ENCODE results near the gene KIAA0319L. TPM values are rescaled to one million over a fixed set of nuclear protein-coding genes. Genes with fewer than 3 reads are reported as not detected.

Gene KIAA0319L
- total and polyA plus RNA-seq, 8 donors: 13.1 to 146 (median 39.1) TPM

DNA sequence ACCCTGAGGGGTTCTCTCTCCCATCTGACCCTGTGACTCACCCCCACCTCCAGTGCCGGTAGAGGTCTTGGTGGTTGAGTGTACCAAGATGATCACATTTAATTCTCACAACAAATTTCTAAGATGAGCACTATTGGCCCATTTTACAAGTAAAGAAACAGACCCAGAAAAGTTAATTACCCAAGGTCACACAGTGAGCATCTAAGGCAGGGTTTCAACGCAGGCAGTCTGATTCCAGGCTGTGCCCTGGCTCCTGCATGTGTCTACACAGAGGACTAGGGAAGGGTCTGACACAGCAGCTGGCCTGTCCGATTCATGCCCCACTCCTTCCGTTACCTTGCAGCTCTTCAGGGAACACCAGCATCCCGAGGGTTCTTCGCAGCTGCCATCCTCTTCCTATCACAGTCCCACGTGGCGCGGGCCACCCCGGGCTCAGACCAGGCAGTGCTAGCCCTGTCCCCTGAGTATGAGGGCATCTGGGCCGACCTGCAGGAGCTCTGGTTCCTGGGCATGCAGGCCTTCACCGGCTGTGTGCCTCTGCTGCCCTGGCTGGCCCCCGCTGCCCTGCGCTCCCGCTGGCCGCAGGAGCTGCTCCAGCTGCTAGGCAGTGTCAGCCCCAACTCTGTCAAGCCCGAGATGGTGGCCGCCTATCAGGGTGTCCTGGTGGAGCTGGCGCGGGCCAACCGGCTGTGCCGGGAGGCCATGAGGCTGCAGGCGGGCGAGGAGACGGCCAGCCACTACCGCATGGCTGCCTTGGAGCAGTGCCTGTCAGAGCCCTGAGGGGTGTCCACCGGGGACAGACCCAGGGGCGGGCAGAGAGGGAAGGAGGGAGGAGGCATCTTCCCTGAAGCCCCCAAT lies 7.9 kb upstream of the KIAA0319L start:
- no peak for DNase-seq
- TF ChIP-seq CTCF (IDR thresholded peaks at IDR 0.05): peak in 1 of 7 experiments; percentile 12
- TF ChIP-seq EP300 (IDR thresholded peaks at IDR 0.05): no peak
- TF ChIP-seq POLR2A (IDR thresholded peaks at IDR 0.05): no peak
- no peak for TF ChIP-seq POLR2AphosphoS5 (IDR thresholded peaks at IDR 0.05)
- peaks cover 0 to 10% (median 0%) of the 10 kb centered on the region in 3 donors for H3K27me3 ChIP-seq
- H3K9me3 ChIP-seq: no peaks in the 10 kb centered on the region
- intact Hi-C loops (cut with DNase I; ENCODE audit: low total_unique reads): loop anchor here (5.0 kb wide), 2 partner anchors 113 to 152 kb away; partner anchors contain the start of gene C1orf216
- no peak overlapping the region for H3K27ac ChIP-seq
- H3K36me3 ChIP-seq: peaks cover 4 to 60% (median 52%) of the 10 kb centered on the region in 4 donors
- peaks cover 15 to 28% (median 19%) of the 10 kb centered on the region in 4 donors for H3K4me1 ChIP-seq
- H3K4me3 ChIP-seq: no peak overlapping the region
- WGBS, 5 donors: 86 to 89% (median 89%) methylated on average over 16 to 28 of the region's 28 CpGs

DNA sequence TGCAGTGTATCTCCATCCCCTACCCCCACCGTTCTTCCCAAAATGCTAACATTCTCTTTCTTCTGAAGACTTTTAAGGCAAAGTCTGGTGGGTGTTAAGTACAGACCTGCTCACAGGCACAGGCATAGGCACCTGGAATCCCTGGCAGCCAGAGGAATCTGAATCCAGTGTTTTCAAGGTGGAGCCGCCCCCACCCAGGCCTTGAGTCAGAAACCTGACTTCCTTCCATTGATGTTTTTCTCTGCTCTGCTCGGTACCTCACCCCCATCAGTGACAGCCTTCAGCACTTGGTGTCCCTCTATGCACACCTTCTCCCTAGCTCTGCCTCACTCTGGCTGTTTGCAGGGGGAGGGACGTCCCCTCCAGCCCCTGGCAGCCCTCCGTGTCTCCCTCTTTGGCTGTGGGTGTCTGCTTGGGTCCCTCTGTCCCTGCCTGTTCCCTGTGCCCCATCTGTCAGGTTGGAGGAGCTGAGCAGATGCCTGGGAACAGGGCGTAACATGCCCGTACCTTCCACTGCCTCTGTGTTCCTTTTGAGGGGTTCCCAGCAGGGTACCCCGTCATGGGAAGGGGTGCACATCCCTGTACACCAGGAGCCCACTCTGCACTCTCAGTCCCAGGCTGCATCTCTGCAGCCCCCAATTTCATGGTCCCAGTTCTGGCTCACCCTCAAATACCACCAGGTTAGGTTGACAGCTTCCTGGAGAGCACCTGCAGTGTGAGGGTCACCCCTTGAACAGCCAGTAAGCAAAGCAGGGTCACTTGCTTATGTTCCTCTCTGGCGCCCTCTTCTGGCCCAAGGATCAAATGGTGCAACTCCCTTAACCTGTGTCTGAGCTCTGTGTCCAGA lies 7.1 kb upstream of the KIAA0319L start:
- H3K36me3 ChIP-seq: peaks cover 4 to 60% (median 52%) of the 10 kb centered on the region in 4 donors
- 78 to 81% (median 79%) methylated on average over 9 of the region's 9 CpGs for WGBS, 5 donors

DNA sequence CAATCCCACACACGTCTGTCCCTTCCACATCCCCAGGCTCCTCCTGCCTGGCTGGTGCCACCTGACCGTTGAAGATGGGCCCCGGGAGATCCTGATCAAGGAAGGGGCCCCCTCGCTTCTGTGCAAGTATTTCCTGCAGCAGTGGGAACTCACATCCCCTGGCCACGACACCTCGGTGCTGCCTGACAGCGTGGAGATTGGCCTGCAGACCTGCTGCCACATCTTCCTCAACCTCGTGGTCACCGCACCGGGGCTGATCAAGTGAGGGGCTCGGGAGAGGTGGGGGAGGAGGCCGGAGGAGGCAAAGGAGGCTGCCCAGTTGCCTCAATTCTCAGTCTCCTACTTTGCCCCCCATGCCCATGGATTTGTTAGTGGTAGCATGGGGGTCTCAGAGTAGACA lies 6.0 kb upstream of the KIAA0319L start:
- H3K4me3 ChIP-seq: no peak overlapping the region
- intact Hi-C loops (cut with DNase I; ENCODE audit: low total_unique reads): loop anchor here (5.0 kb wide), 1 partner anchor 111 kb away; no protein-coding TSS in a partner anchor
- H3K27me3 ChIP-seq: no peaks in the 10 kb centered on the region
- peaks cover 22 to 48% (median 37%) of the 10 kb centered on the region in 4 donors for H3K4me1 ChIP-seq
- TF ChIP-seq EP300 (IDR thresholded peaks at IDR 0.05) (no peak), POLR2AphosphoS5 (IDR thresholded peaks at IDR 0.05) (no peak), POLR2A (IDR thresholded peaks at IDR 0.05) (no peak), CTCF (IDR thresholded peaks at IDR 0.05) (no peak)
- no peak for DNase-seq
- H3K9me3 ChIP-seq: no peaks in the 10 kb centered on the region
- H3K27ac ChIP-seq: no peak overlapping the region
- H3K36me3 ChIP-seq: peaks cover 4 to 60% (median 52%) of the 10 kb centered on the region in 4 donors
- 56 to 81% (median 77%) methylated on average over 12 of the region's 12 CpGs for WGBS, 5 donors

More for the DNA sequence above, 7.1 kb upstream of the KIAA0319L start:
- TF ChIP-seq CTCF (IDR thresholded peaks at IDR 0.05) (peak in 5 of 7 experiments; percentile 56 to 78 (median 74)), POLR2A (IDR thresholded peaks at IDR 0.05) (no peak), POLR2AphosphoS5 (IDR thresholded peaks at IDR 0.05) (peak in 1 of 3 donors; percentile 41)
- Histone ChIP-seq H3K9me3 (no peaks in the 10 kb centered on the region), H3K4me1 (peaks cover 17 to 37% (median 26%) of the 10 kb centered on the region in 4 donors), H3K27ac (no peak overlapping the region), H3K4me3 (no peak overlapping the region), H3K27me3 (peaks cover 0 to 2% (median 0%) of the 10 kb centered on the region in 3 donors)
- peak; percentile 88 to 92 for DNase-seq
- intact Hi-C loops (cut with DNase I; ENCODE audit: low total_unique reads): loop anchor here (5.0 kb wide), 1 partner anchor 112 kb away; no protein-coding TSS in a partner anchor

All from stomach (tissue), 9 donors.